ENCODE measurements around the gene KDM2B. TPM values are rescaled to one million over a fixed set of nuclear protein-coding genes. Genes with fewer than 3 reads are reported as not detected.

KDM2B gene
- total and polyA plus RNA-seq, 2 donors (not counting 3 experiments of a cell fraction or from before 2014, with no cell fraction given): 26.8 to 37.3 TPM

- no peak overlapping the region for H2AFZ ChIP-seq (ENCODE audit: low read depth, low read length)
- BruUV-seq (replicated peaks): no TSS peak
- intact Hi-C loops (cut with micrococcal nuclease): loop anchor here (5.0 kb wide), 1 partner anchor 49 kb away; no protein-coding TSS in a partner anchor
These were observed 29.7 kb downstream of the KDM2B start for GRCh38 chr12:121550974-121551634.

More at GRCh38 chr12:121550974-121551634, 29.7 kb downstream of the KDM2B start:
- no peak overlapping the region for H3K4me2 ChIP-seq (ENCODE audit: insufficient read depth, low read length)
- H3K27me3 ChIP-seq (ENCODE audit: control insufficient read depth in 2 of 2, insufficient read depth in 2 of 2, low read length in 2 of 2): no peaks in the 10 kb centered on the region
- no peaks in the 10 kb centered on the region for H3K9me3 ChIP-seq (replicated peaks; ENCODE audit: control insufficient read depth, insufficient read depth, low read length)
- H3K4me1 ChIP-seq (ENCODE audit: control insufficient read depth, extremely low read depth, insufficient read depth, low read length): no peaks in the 10 kb centered on the region
- H3K4me3 ChIP-seq (replicated peaks in 1 of 3; ENCODE audit: insufficient read depth in 1 of 3, low read depth in 1 of 3, low read length in 3 of 3): no peak overlapping the region
- no peak overlapping the region for H3K27ac ChIP-seq (ENCODE audit: insufficient read depth, low read depth, low read length)
- dilution Hi-C loops (cut with MboI; ENCODE audit: extremely low pct_ligation_motif_present, low sequenced_read_pairs): no loop called here
- H3K79me2 ChIP-seq (ENCODE audit: control insufficient read depth, insufficient read depth, low read length): no peaks in the 10 kb centered on the region
- no peak for DNase-seq (ENCODE audit: low read depth, low spot score)
- H3K9me1 ChIP-seq (replicated peaks; ENCODE audit: control insufficient read depth, extremely low read depth, insufficient read depth, low read length): no peaks in the 10 kb centered on the region
- TF ChIP-seq POLR2AphosphoS5 (IDR thresholded peaks at IDR 0.05; ENCODE audit: insufficient read depth, low read depth, low read length) (no peak), CTCF (IDR thresholded peaks at IDR 0.05; ENCODE audit: extremely low read depth in 1 of 2, insufficient read depth in 1 of 2, low read depth in 1 of 2, low read length in 2 of 2) (no peak), FOS (IDR thresholded peaks at IDR 0.05; ENCODE audit: borderline replicate concordance, insufficient read depth, low read length) (no peak), EZH2 (IDR thresholded peaks at IDR 0.05; ENCODE audit: borderline replicate concordance, low read depth, low read length, severe bottlenecking) (no peak), MYC (IDR thresholded peaks at IDR 0.05; ENCODE audit: low read depth, low read length) (no peak), JUN (IDR thresholded peaks at IDR 0.05; ENCODE audit: borderline replicate concordance, insufficient read depth, insufficient read length, low read depth) (no peak), GATA2 (IDR thresholded peaks at IDR 0.05; ENCODE audit: insufficient read depth, insufficient read length, low read depth, low read length) (no peak), POLR2A (IDR thresholded peaks at IDR 0.05; ENCODE audit: low read depth, low read length) (no peak), MAX (IDR thresholded peaks at IDR 0.05; ENCODE audit: insufficient read depth, insufficient read length) (no peak)
- H3K9ac ChIP-seq (replicated peaks; ENCODE audit: extremely low read depth, insufficient read depth, low read length): no peak overlapping the region
- H4K20me1 ChIP-seq (replicated peaks; ENCODE audit: control insufficient read depth, extremely low read depth, insufficient read depth, low read length): no peaks in the 10 kb centered on the region
- no peak for FAIRE-seq
- H3K36me3 ChIP-seq (ENCODE audit: control insufficient read depth in 2 of 2, extremely low read depth in 1 of 2, insufficient read depth in 2 of 2, low read length in 2 of 2): no peaks in the 10 kb centered on the region
- ChIA-PET POLR2A (interaction anchor here (1.6 kb wide), 1 partner anchor 136 kb away, joined by 3 read pairs; no protein-coding TSS in a partner anchor), CTCF (interaction anchor here (1.7 to 13.1 kb wide), 8 partner anchors 9 to 131 kb away, joined by 5 to 671 read pairs (median 58); partner anchors contain the start of genes MORN3 and ORAI1)
